PC-3 (cell line): ENCODE measurements around the gene TMEM168. TPM values are rescaled to one million over a fixed set of nuclear protein-coding genes. Genes with fewer than 3 reads are reported as not detected.

Experiments
- ATAC-seq: fragments of 200-7000 bp; cut with Tn5 transposase; 2 replicates; pipeline ENCODE4 v1.9.1; 2020; ENCODE audit warnings: mild to moderate bottlenecking, moderate library complexity
- BruUV-seq: library from RNA; stranded (reverse); fragments of 400-500 nt; replicated peaks from 2 replicates; lab custom pipeline; 2021; lab: Mats Ljungman, UMichigan
- CTCF ChIA-PET: fragments of 300-600 bp; sonication (Branson Sonifier 250); formaldehyde crosslinking; loops from one replicate; lab custom pipeline; 2022; ENCODE audit warnings: antibody characterized with exemption; lab: Charles Lee
- POLR2A ChIA-PET: fragments of 300-600 bp; sonication (Branson Sonifier 250); formaldehyde crosslinking; loops from one replicate; lab custom pipeline; 2022; ENCODE audit warnings: antibody characterized with exemption; ENCODE audit not compliant: unreplicated experiment; lab: Charles Lee
- DNase-seq: peaks from one replicate; pipeline ENCODE4 v3.0.0-alpha.2; 2015
- H2AFZ ChIP-seq: fragments of 300-600 bp; sonication (generic); 2 replicates; pipeline ENCODE4 v1.6.0; 2016; ENCODE audit warnings: antibody characterized with exemption, low read length
- H3F3A ChIP-seq: fragments of 300-600 bp; sonication (generic); one replicate; pipeline ENCODE4 v1.6.0; 2017; ENCODE audit warnings: antibody characterized with exemption, low read length, control low read depth, mild to moderate bottlenecking; ENCODE audit not compliant: unreplicated experiment
- H3K27ac ChIP-seq: fragments of 300-600 bp; sonication (generic); 2 replicates; pipeline ENCODE4 v1.5.1; 2016; ENCODE audit warnings: mild to moderate bottlenecking, low read length
- H3K27me3 ChIP-seq: fragments of 300-600 bp; sonication (generic); 2 replicates; pipeline ENCODE4 v1.6.1; 2016; ENCODE audit warnings: low read length, mixed read lengths
- H3K36me3 ChIP-seq: fragments of 300-600 bp; sonication (generic); 2 replicates; pipeline ENCODE4 v1.6.1; 2016; ENCODE audit warnings: low read depth, mixed run types, low read length, mixed read lengths
- H3K4me1 ChIP-seq: fragments of 300-600 bp; sonication (generic); 2 replicates; pipeline ENCODE4 v1.5.1; 2016; ENCODE audit warnings: low read length; ENCODE audit not compliant: insufficient read depth
- H3K4me2 ChIP-seq: fragments of 300-600 bp; sonication (generic); 2 replicates; pipeline ENCODE4 v1.6.0; 2016; ENCODE audit warnings: low read length
- H3K4me3 ChIP-seq: fragments of 300-600 bp; sonication (generic); 2 replicates; pipeline ENCODE4 v1.5.1; 2016; ENCODE audit warnings: mild to moderate bottlenecking, low read length, mixed read lengths
- H3K79me2 ChIP-seq: fragments of 300-600 bp; sonication (generic); 2 replicates; pipeline ENCODE4 v1.6.1; 2017; ENCODE audit warnings: low read length, mixed read lengths
- H3K9ac ChIP-seq: fragments of 300-600 bp; sonication (generic); 2 replicates; pipeline ENCODE4 v1.6.0; 2016; ENCODE audit warnings: mild to moderate bottlenecking, low read length
- H3K9me2 ChIP-seq: fragments of 300-600 bp; sonication (generic); replicated peaks from 2 replicates; pipeline ENCODE4 v1.6.1; 2016; ENCODE audit warnings: mixed run types, low read length, mixed read lengths
- H3K9me3 ChIP-seq: fragments of 300-600 bp; sonication (generic); 2 replicates; pipeline ENCODE4 v1.6.1; 2016; ENCODE audit warnings: low read length, mixed read lengths
- H4K20me1 ChIP-seq: fragments of 300-600 bp; sonication (generic); 2 replicates; pipeline ENCODE4 v1.6.1; 2016; ENCODE audit warnings: low read length, mixed read lengths
- CTCF ChIP-seq: fragments of 300-600 bp; sonication (generic); conservative IDR thresholded peaks from 2 replicates; pipeline ENCODE4 v1.5.1; 2017; ENCODE audit warnings: antibody characterized with exemption, low read depth, mild to moderate bottlenecking, low read length
- EZH2 ChIP-seq: fragments of 300-600 bp; sonication (generic); IDR thresholded peaks from one replicate; pipeline ENCODE4 v1.6.1; 2017; ENCODE audit warnings: antibody characterized with exemption, mild to moderate bottlenecking, low read length; ENCODE audit not compliant: unreplicated experiment
- EZH2phosphoT487 ChIP-seq: fragments of 300-600 bp; sonication (generic); IDR thresholded peaks from 2 replicates; pipeline ENCODE4 v1.6.1; 2018; ENCODE audit warnings: mild to moderate bottlenecking, antibody characterized with exemption, low read length, borderline replicate concordance
- intact Hi-C: fragments of 100-400 bp; cut with micrococcal nuclease; formaldehyde crosslinking; loops from 2 replicates; pipeline ENCODE4 v1.9.0; 2023
- total RNA-seq: library from RNA; depleted of rRNA; stranded (reverse); fragments of >200 nt; gene quantifications from 2 replicates; pipeline ENCODE4 v1.2.3, GENCODE V29; 2014

TMEM168 gene
- total RNA-seq, 1 experiment from 2014 or later = 19.8 TPM

- intact Hi-C loops = loop anchor here (10.0 kb wide), 1 partner anchor 142 kb away; no protein-coding TSS in a partner anchor
- no peaks in the 10 kb centered on the region for H3K4me1 ChIP-seq
- H3K9ac ChIP-seq = no peak overlapping the region
- H3K27ac ChIP-seq = no peak overlapping the region
- no peak overlapping the region for H3K4me3 ChIP-seq
- no peaks in the 10 kb centered on the region for H3K27me3 ChIP-seq
- ATAC-seq (no peak), DNase-seq (no peak)
- ChIA-PET CTCF (no interaction called here), POLR2A (no interaction called here)
- no peaks in the 10 kb centered on the region for H4K20me1 ChIP-seq
- no peaks in the 10 kb centered on the region for H3K9me2 ChIP-seq
- no peaks in the 10 kb centered on the region for H3K36me3 ChIP-seq
- no peaks in the 10 kb centered on the region for H3K79me2 ChIP-seq
- H3F3A ChIP-seq = no peaks in the 10 kb centered on the region
- BruUV-seq = no TSS peak
- no peaks in the 10 kb centered on the region for H3K9me3 ChIP-seq
- H3K4me2 ChIP-seq = no peak overlapping the region
- no peak overlapping the region for H2AFZ ChIP-seq
- no peak for TF ChIP-seq EZH2phosphoT487
- TF ChIP-seq CTCF = no peak
- no peak for TF ChIP-seq EZH2
Measured at GRCh38 chr7:112753298-112753697, 36.9 kb downstream of the TMEM168 start.

GRCh38 chr7:112752576-112752975 is 37.6 kb downstream of the TMEM168 start:
- H2AFZ ChIP-seq = no peak overlapping the region
- no peaks in the 10 kb centered on the region for H3K79me2 ChIP-seq
- no peaks in the 10 kb centered on the region for H3K9me3 ChIP-seq
- no TSS peak for BruUV-seq
- DNase-seq = no peak
- H3K9ac ChIP-seq = no peak overlapping the region
- ATAC-seq = no peak
- H3F3A ChIP-seq = no peaks in the 10 kb centered on the region
- H3K27me3 ChIP-seq = no peaks in the 10 kb centered on the region
- TF ChIP-seq CTCF = no peak
- TF ChIP-seq EZH2phosphoT487 = no peak
- no peak for TF ChIP-seq EZH2
- H3K4me1 ChIP-seq = no peaks in the 10 kb centered on the region
- H4K20me1 ChIP-seq = no peaks in the 10 kb centered on the region
- ChIA-PET CTCF (no interaction called here), POLR2A (no interaction called here)
- no peak overlapping the region for H3K27ac ChIP-seq
- intact Hi-C loops = loop anchor here (10.0 kb wide), 1 partner anchor 142 kb away; no protein-coding TSS in a partner anchor
- H3K4me2 ChIP-seq = no peak overlapping the region
- no peaks in the 10 kb centered on the region for H3K9me2 ChIP-seq
- H3K36me3 ChIP-seq = no peaks in the 10 kb centered on the region
- H3K4me3 ChIP-seq = no peak overlapping the region

- no peaks in the 10 kb centered on the region for H3F3A ChIP-seq
- H3K36me3 ChIP-seq = no peaks in the 10 kb centered on the region
- H3K4me3 ChIP-seq = no peak overlapping the region
- ATAC-seq (no peak; the same call in 1 of the 2 replicates), DNase-seq (no peak)
- H3K27ac ChIP-seq = no peak overlapping the region
- intact Hi-C loops = loop anchor here (10.0 kb wide), 1 partner anchor 145 kb away; no protein-coding TSS in a partner anchor
- no peaks in the 10 kb centered on the region for H3K27me3 ChIP-seq
- H3K79me2 ChIP-seq = no peaks in the 10 kb centered on the region
- no peaks in the 10 kb centered on the region for H3K9me3 ChIP-seq
- no peaks in the 10 kb centered on the region for H4K20me1 ChIP-seq
- H3K9me2 ChIP-seq = no peaks in the 10 kb centered on the region
- TF ChIP-seq CTCF (peak; percentile 25; the same call in 1 of the 2 replicates), EZH2 (no peak)
- no peak overlapping the region for H3K9ac ChIP-seq
- no peak overlapping the region for H3K4me2 ChIP-seq
- H3K4me1 ChIP-seq = no peaks in the 10 kb centered on the region
- no peak overlapping the region for H2AFZ ChIP-seq
- ChIA-PET POLR2A (no interaction called here), CTCF (no interaction called here)
- no TSS peak for BruUV-seq
Measured at GRCh38 chr7:112749775-112750174, 40.4 kb downstream of the TMEM168 start.
